Caco-2 (cell line): ENCODE results near the gene VPS45. TPM values are rescaled to one million over a fixed set of nuclear protein-coding genes. Genes with fewer than 3 reads are reported as not detected.

Source experiments
- BruUV-seq: library from RNA; stranded (reverse); fragments of 400-500 nt; replicated peaks from 2 replicates; lab custom pipeline; 2021; lab: Mats Ljungman, UMichigan
- CTCF ChIA-PET: fragments of 300-600 bp; sonication (Branson Sonifier 250); formaldehyde crosslinking; loops from one replicate; lab custom pipeline; 2022; ENCODE audit warnings: antibody characterized with exemption; lab: Charles Lee
- POLR2A ChIA-PET: fragments of 300-600 bp; sonication (Branson Sonifier 250); formaldehyde crosslinking; loops from one replicate; lab custom pipeline; 2022; ENCODE audit warnings: antibody characterized with exemption; lab: Charles Lee
- DNase-seq, 2 experiments: peaks; one replicate each; pipeline versions ENCODE4 v3.0.0 to v3.0.0-alpha.2; 2020 to 2022
- H3K27me3 ChIP-seq: replicated peaks from 2 replicates; pipeline ENCODE4 v1.6.0; 2011; ENCODE audit warnings: low read length; ENCODE audit not compliant: control insufficient read depth, insufficient read depth
- H3K36me3 ChIP-seq: 2 replicates; pipeline ENCODE4 v1.5.1; 2011; ENCODE audit warnings: low read length; ENCODE audit not compliant: control insufficient read depth, insufficient read depth
- H3K4me1 ChIP-seq: fragments of 250-450 bp; sonication (Bioruptor Pico); 2 replicates; pipeline ENCODE4 v1.5.1; 2020; ENCODE audit warnings: mild to moderate bottlenecking
- H3K4me3 ChIP-seq: 2 replicates; pipeline ENCODE4 v1.5.1; 2011; ENCODE audit warnings: low read depth, mild to moderate bottlenecking, control low read depth, low read length
- H3K9me3 ChIP-seq: fragments of 250-450 bp; sonication (Bioruptor Pico); 2 replicates; pipeline ENCODE4 v1.5.1; 2020; ENCODE audit warnings: mild to moderate bottlenecking, moderate library complexity
- H3K27ac Mint-ChIP-seq: one replicate; pipeline ENCODE4 v1.8.0; 2022; ENCODE audit warnings: mixed read lengths; ENCODE audit not compliant: unreplicated experiment
- H3K27me3 Mint-ChIP-seq: one replicate; pipeline ENCODE4 v1.8.0; 2022; ENCODE audit warnings: mixed read lengths; ENCODE audit not compliant: insufficient read depth, unreplicated experiment
- H3K36me3 Mint-ChIP-seq: one replicate; pipeline ENCODE4 v1.8.0; 2022; ENCODE audit warnings: mild to moderate bottlenecking, mixed read lengths; ENCODE audit not compliant: insufficient read depth, unreplicated experiment
- H3K4me1 Mint-ChIP-seq: one replicate; pipeline ENCODE4 v1.8.0; 2022; ENCODE audit warnings: low read depth, mixed read lengths; ENCODE audit not compliant: unreplicated experiment
- H3K4me3 Mint-ChIP-seq: one replicate; pipeline ENCODE4 v1.8.0; 2022; ENCODE audit warnings: mild to moderate bottlenecking, moderate library complexity, mixed read lengths; ENCODE audit not compliant: unreplicated experiment
- H3K9me3 Mint-ChIP-seq: one replicate; pipeline ENCODE4 v1.8.0; 2022; ENCODE audit warnings: mixed read lengths; ENCODE audit not compliant: unreplicated experiment
- CTCF ChIP-seq, 2 experiments: fragments of 200-600 bp in 1 of 2; IDR thresholded peaks; 1 replicate in 1 of 2; 2 replicates in 1 of 2; pipeline versions ENCODE4 v1.5.1 to v1.8.0; 2011 to 2022; ENCODE audit warnings: antibody characterized with exemption in 1 of 2, control low read depth in 1 of 2, inconsistent platforms in 1 of 2, low read depth in 1 of 2, low read length in 1 of 2, mild to moderate bottlenecking in 1 of 2, moderate library complexity in 1 of 2; ENCODE audit not compliant: insufficient read depth in 1 of 2, severe bottlenecking in 1 of 2, unreplicated experiment in 1 of 2
- intact Hi-C: fragments of 100-400 bp; cut with micrococcal nuclease; formaldehyde crosslinking; loops from one replicate; pipeline ENCODE4 v1.10.0; 2022; ENCODE audit not compliant: unreplicated experiment
- total RNA-seq: library from RNA; stranded (reverse); gene quantifications from 2 replicates; pipeline ENCODE4 v1.2.3, GENCODE V29; 2022

The VPS45 gene
- total RNA-seq, 1 experiment from 2014 or later: 19.8 TPM

DNA sequence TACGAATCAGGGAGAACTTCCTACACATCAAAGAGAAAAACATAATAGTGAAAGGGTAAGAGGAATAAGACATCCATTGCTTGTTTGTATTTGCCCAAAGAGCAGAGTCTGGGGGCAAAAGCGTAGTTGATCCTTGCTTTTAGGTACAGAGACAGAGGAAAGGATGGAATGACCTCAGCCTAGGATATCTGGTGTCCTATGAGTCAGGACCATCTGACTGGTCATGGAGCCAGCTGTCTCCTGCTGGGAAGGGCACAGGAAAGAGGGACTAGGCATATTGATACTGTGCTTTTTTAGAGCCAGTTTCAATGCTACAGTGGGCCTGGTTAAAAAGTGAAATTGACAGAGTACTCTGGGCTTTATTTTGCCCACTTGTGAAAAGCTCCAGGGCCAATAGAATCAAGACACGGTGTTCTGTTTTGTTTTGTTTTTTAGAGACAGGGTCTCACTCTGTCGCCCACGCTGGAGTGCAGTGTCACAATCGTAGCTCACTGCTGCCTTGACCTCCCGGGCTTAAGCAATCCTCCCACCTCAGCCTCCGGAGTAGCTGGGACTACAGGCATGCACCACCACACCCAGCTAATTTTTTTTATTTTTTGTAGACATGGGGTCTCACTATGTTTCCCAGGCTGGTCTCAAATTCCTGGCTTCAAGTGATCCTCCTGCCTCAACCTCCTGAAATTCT, 85.3 kb downstream of the VPS45 start:
- Mint-ChIP-seq H3K9me3 (no peaks in the 10 kb centered on the region), H3K4me1 (no peaks in the 10 kb centered on the region), H3K36me3 (no peaks in the 10 kb centered on the region), H3K4me3 (no peak overlapping the region), H3K27ac (no peak overlapping the region), H3K27me3 (peaks cover 2% of the 10 kb centered on the region)
- TF ChIP-seq CTCF (IDR thresholded peaks at IDR 0.05; ENCODE audit: insufficient read depth in 1 of 2, low read depth in 1 of 2, low read length in 1 of 2, severe bottlenecking in 1 of 2, unreplicated experiment in 1 of 2): no peak
- H3K9me3 ChIP-seq: no peaks in the 10 kb centered on the region
- H3K4me3 ChIP-seq: no peak overlapping the region
- POLR2A ChIA-PET: no interaction called here
- no peak for DNase-seq
- no peaks in the 10 kb centered on the region for H3K36me3 ChIP-seq
- no TSS peak for BruUV-seq
- no peaks in the 10 kb centered on the region for H3K4me1 ChIP-seq
- CTCF ChIA-PET: interaction anchor here (0.7 to 1.6 kb wide), 2 partner anchors 9 to 34 kb away, joined by 3 to 4 read pairs; no protein-coding TSS in a partner anchor
- intact Hi-C loops: no loop called here
- H3K27me3 ChIP-seq: peaks cover 2% of the 10 kb centered on the region

DNA sequence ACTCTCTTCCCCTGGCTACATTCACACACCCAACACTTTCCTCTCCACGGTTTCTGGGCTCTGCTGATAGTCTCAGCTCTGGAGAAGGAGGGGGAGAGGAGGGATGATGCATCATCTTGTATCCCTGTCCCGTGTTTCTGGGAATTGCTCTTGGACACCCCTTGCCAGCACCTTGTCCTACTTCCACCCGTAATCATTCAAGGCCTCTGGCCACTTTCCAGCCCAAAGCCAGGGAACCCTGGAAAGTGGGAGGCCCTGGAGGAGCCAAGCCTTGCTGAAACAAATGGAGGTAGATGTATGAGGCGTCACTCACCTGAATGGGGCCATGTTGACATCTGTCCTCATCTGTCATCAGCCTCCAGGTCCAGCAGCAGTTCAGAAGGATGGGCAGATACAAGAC, 86.6 kb downstream of the VPS45 start:
- no peaks in the 10 kb centered on the region for H3K4me1 ChIP-seq
- no peak overlapping the region for H3K4me3 ChIP-seq
- no peak for TF ChIP-seq CTCF (IDR thresholded peaks at IDR 0.05; ENCODE audit: insufficient read depth in 1 of 2, low read depth in 1 of 2, low read length in 1 of 2, severe bottlenecking in 1 of 2, unreplicated experiment in 1 of 2)
- CTCF ChIA-PET: no interaction called here
- Mint-ChIP-seq H3K36me3 (no peaks in the 10 kb centered on the region), H3K4me1 (no peaks in the 10 kb centered on the region), H3K4me3 (no peak overlapping the region), H3K27me3 (peaks cover 2% of the 10 kb centered on the region), H3K27ac (no peak overlapping the region), H3K9me3 (no peaks in the 10 kb centered on the region)
- H3K9me3 ChIP-seq: no peaks in the 10 kb centered on the region
- intact Hi-C loops: no loop called here
- DNase-seq: no peak
- peaks cover 2% of the 10 kb centered on the region for H3K27me3 ChIP-seq
- no peaks in the 10 kb centered on the region for H3K36me3 ChIP-seq
- POLR2A ChIA-PET: no interaction called here
- no TSS peak for BruUV-seq

GRCh38 chr1:150155413-150156071, 88.0 kb downstream of the VPS45 start:
- ChIA-PET CTCF (no interaction called here), POLR2A (interaction anchor here (0.6 kb wide), 1 partner anchor 268 kb away, joined by 3 read pairs; no protein-coding TSS in a partner anchor)
- DNase-seq: no peak
- Histone ChIP-seq H3K4me1 (no peaks in the 10 kb centered on the region), H3K27me3 (peaks cover 2% of the 10 kb centered on the region), H3K4me3 (no peak overlapping the region), H3K36me3 (no peaks in the 10 kb centered on the region), H3K9me3 (no peaks in the 10 kb centered on the region)
- H3K9me3 Mint-ChIP-seq: no peaks in the 10 kb centered on the region
- no TSS peak for BruUV-seq
- no peak for TF ChIP-seq CTCF (IDR thresholded peaks at IDR 0.05; ENCODE audit: insufficient read depth in 1 of 2, low read depth in 1 of 2, low read length in 1 of 2, severe bottlenecking in 1 of 2, unreplicated experiment in 1 of 2)
- H3K4me1 Mint-ChIP-seq: no peaks in the 10 kb centered on the region
- no peak overlapping the region for H3K27ac Mint-ChIP-seq
- no peaks in the 10 kb centered on the region for H3K36me3 Mint-ChIP-seq
- no peak overlapping the region for H3K4me3 Mint-ChIP-seq
- intact Hi-C loops: no loop called here
- H3K27me3 Mint-ChIP-seq: peaks cover 2% of the 10 kb centered on the region
